Measurements from ENCODE around the gene CNIH1. TPM values are rescaled to one million over a fixed set of nuclear protein-coding genes. Genes with fewer than 3 reads are reported as not detected.

Gene CNIH1
- total and polyA plus RNA-seq, 2 of the 13 experiments (the other 11 are each of a cell fraction or from before 2014, with no cell fraction given): 166 to 421 TPM

- TF ChIP-seq ZBTB4 (CRISPR knock-in tag; IDR thresholded peaks at IDR 0.05; ENCODE audit: borderline replicate concordance) (no peak), SIN3A (IDR thresholded peaks at IDR 0.05; ENCODE audit: borderline replicate concordance, low read depth, low read length) (no peak), ATAD3A (CRISPR knock-in tag; IDR thresholded peaks at IDR 0.05) (no peak), IRX3 (CRISPR knock-in tag; IDR thresholded peaks at IDR 0.05; ENCODE audit: borderline replicate concordance, low read depth) (no peak), TAF15 (IDR thresholded peaks at IDR 0.05; ENCODE audit: low read depth, low read length, poor library complexity, severe bottlenecking) (no peak), FOXP4 (CRISPR knock-in tag; IDR thresholded peaks at IDR 0.05) (peak; percentile 85), EZH2 (conservative IDR thresholded peaks at IDR 0.05; ENCODE audit: low read depth, low read length) (no peak), HNF4G (IDR thresholded peaks at IDR 0.05; ENCODE audit: borderline replicate concordance, low read depth, low read length) (peak; percentile 95), HNF4G (CRISPR knock-in tag; IDR thresholded peaks at IDR 0.05; ENCODE audit: borderline replicate concordance, low read depth) (peak; percentile 71; the same call in 1 of the 2 replicates), MTA3 (CRISPR knock-in tag; IDR thresholded peaks at IDR 0.05) (no peak), ZNF776 (CRISPR knock-in tag; IDR thresholded peaks at IDR 0.05) (0 out of 2 replicates have a peak, but pooled peaks have one; percentile 25), SRSF4 (IDR thresholded peaks at IDR 0.05; ENCODE audit: low read depth, low read length, poor library complexity, severe bottlenecking) (no peak), FOXO1 (CRISPR knock-in tag; IDR thresholded peaks at IDR 0.05) (peak; percentile 69; the same call in 1 of the 2 replicates), SMAD3 (CRISPR knock-in tag; IDR thresholded peaks at IDR 0.05) (peak; percentile 80), ZNF772 (CRISPR knock-in tag; IDR thresholded peaks at IDR 0.05) (peak; percentile 75; the same call in 1 of the 2 replicates), ZNF513 (CRISPR knock-in tag; conservative IDR thresholded peaks at IDR 0.05) (no peak), ZNF331 (CRISPR knock-in tag; IDR thresholded peaks at IDR 0.05) (peak; percentile 76; the same call in 1 of the 2 replicates), ATF7-NPFF (CRISPR knock-in tag; IDR thresholded peaks at IDR 0.05; ENCODE audit: low read depth) (0 out of 2 replicates have a peak, but pooled peaks have one; percentile 29), TRIM24 (CRISPR knock-in tag; IDR thresholded peaks at IDR 0.05) (peak; percentile 72; the same call in 1 of the 2 replicates), NR1H2 (CRISPR knock-in tag; IDR thresholded peaks at IDR 0.05; ENCODE audit: borderline replicate concordance, low read depth) (no peak), SP2 (CRISPR knock-in tag; IDR thresholded peaks at IDR 0.05) (no peak), ZNF253 (CRISPR knock-in tag; IDR thresholded peaks at IDR 0.05; ENCODE audit: borderline replicate concordance) (no peak), TFDP2 (CRISPR knock-in tag; IDR thresholded peaks at IDR 0.05) (no peak)
Measured at GRCh38 chr14:54447231-54447692, 6.1 kb upstream of the CNIH1 start (continued).

All from HepG2 (cell line).